GM12878 (cell line): ENCODE results near the gene C2orf92.

ENCODE experiments used
- EP300 ChIP-seq, 2 experiments: fragments of 150-350 bp in 1 of 2; IDR thresholded peaks; 2 replicates each; pipeline ENCODE4 v1.6.1; 2011 to 2012; ENCODE audit warnings: low read depth in 2 of 2, low read length in 2 of 2, borderline replicate concordance in 1 of 2, improper control_type of control experiment in 1 of 2, inconsistent platforms in 1 of 2; ENCODE audit not compliant: control insufficient read depth in 1 of 2
- MXI1 ChIP-seq: fragments of 150-350 bp; IDR thresholded peaks from 2 replicates; pipeline ENCODE4 v1.6.1; 2011; ENCODE audit warnings: low read depth, mild to moderate bottlenecking, inconsistent platforms, low read length, improper control_type of control experiment
- POU2F2 ChIP-seq: IDR thresholded peaks from 3 replicates; pipeline ENCODE4 v1.6.1; 2011; ENCODE audit warnings: low read depth, mild to moderate bottlenecking, low read length, borderline replicate concordance

DNA sequence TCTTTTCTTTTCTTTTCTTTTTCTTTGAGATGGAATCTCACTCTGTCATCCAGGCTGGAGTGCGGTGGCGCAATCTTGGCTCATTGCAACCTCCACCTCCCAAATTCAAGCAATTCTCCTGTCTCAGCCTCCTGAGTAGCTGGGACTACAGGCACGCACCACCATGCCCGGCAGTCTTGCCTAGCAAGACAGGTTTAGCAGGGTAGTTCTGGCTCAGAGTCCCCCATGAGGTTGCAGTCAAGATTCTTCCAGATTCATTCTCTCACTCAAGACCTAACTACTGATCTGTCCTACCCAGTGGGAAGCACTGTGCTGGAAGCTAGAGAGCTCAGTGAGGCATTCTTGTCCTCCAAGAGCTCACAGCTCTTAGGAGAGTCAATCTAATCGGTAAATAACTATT is 26.2 kb downstream of the C2orf92 start:
- TF ChIP-seq MXI1 (no peak), POU2F2 (no peak), EP300 (IDR thresholded peaks at IDR 0.05; ENCODE audit: borderline replicate concordance in 1 of 2, control insufficient read depth in 1 of 2, low read depth in 2 of 2, low read length in 2 of 2) (no peak)
